GM18502 (cell line): ENCODE results near the gene FAM9A.

Experiments
- ATAC-seq: cut with Tn5 transposase; IDR thresholded peaks from one replicate; pipeline ENCODE4 v1.9.1; 2021; ENCODE audit warnings: mild to moderate bottlenecking; ENCODE audit not compliant: unreplicated experiment, poor library complexity

FAM9A gene

GRCh38 chrX:8801041-8801599 lies at the start of gene FAM9A:
Gene FAM9A (minus strand): TSS chrX:8801383. CDS start chrX:8800171, 1,212 bp downstream.
- no peak for ATAC-seq

DNA sequence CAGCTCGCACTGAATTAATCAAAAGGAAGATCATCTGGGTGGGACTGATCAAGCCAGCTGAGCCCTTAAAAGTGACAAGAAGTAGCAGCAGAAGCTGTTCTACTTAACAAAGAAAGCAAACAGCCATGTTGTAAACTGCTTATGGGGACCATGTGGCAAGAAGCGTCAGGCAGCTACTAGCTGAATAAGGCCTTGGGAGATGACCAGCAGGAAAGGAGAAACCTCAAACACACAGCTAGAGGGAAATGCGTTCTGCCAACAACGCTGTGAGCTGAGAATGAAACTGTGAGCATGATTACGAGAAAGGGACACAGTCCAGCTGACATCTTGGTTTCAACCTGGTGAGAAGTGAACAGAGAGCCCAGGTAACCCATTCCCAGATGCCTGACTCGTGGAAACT lies 49.3 kb upstream of the FAM9A start:
- ATAC-seq: no peak

- ATAC-seq: no peak
These were observed 48.8 kb upstream of the FAM9A start for GRCh38 chrX:8849945-8850344.

DNA sequence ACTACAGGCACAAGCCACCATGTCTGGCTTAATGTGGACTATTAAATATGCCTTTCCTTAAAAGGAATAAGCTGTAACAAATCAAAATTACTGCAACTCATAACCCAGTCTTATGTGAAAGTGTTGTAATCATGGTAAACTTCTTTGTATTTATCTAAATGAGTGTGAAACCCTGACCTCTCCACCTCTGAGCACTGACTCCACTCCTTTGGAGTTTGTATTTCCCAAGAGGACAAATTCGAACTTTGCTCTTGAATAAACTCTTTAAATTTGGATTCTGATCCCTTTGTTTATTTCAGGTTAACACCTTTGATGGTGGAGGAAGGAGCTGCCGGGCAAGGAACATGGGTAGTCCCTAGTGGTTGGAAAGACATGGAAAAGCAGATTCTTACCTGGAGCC lies 48.3 kb upstream of the FAM9A start:
- ATAC-seq: no peak

DNA sequence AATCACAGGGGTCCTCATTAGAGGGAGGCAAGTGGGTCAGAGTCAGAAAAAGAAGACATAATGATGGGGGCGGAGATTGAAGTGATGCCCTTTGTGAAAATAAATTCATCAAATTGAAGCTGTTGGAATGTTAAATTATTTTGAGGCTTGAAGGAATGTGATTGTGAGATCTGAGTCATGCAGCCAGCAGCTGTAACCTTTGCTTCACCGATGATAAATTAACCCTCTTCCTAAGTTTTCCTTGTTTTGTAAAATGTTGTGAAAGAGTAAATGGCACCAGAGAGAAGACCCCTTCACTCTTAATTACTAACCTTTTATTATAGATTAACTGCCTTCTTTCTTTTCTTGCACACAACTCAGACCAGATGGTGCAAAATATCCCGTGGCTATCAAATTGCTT lies 47.7 kb upstream of the FAM9A start:
- ATAC-seq: no peak

- ATAC-seq: no peak
These were observed 47.3 kb upstream of the FAM9A start for GRCh38 chrX:8848441-8848840.

DNA sequence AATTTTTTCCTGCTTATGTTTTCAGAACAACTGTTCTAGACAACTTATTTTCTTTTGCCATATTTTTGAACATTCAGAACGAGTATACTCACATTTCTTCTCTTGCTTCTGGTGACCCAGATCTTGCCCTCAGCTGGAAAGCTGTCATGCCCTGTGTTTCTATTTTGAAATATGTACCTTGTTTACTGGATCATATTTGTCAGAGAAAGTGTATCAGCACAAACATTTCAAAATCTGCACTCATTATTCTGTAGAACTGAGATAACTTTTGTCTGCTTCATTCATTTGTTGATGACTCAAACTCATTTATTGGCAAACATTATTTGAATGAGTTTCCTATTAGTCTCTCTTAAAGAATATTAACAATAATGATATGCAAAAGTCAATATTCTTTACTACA lies 46.2 kb upstream of the FAM9A start:
- no peak for ATAC-seq

DNA sequence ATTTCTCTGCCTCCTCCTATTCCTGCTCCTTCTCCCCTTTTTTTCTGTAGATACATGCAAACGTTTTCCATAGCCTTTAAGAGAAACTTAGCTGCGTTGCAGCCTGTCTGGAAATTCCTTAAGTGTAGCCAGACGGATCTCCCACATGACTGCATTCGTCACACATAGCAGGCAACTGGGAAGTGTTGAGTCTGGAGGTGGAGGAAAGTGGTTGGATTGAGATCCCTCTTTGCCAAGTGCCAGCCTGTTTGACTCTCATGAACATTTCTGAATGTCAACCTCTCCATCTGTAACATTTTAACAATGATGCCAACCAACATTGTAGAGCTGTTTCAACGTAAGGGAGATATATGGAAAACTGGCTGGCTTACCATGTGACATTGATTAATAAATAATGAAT lies 45.1 kb upstream of the FAM9A start:
- no peak for ATAC-seq

DNA sequence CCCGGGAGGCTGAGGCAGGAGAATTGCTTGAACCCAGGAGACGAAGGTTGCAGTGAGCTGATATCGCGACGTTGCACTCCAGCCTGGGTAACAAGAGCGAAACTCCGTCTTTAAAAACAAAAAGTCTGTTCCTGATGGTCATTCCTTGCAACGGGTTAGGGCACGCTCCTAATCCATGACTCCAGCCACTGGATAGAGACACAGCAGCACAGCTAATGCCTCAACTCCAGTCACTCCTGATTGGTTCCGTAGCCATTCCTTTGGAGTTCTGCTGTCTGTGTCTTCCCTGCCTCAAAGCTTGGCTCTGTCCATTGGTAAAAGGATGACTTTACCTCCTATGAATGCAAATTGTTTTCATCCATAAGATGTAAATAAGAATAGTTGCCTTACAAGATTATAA lies 44.3 kb upstream of the FAM9A start:
- no peak for ATAC-seq

- no peak for ATAC-seq
These were observed 43.9 kb upstream of the FAM9A start for GRCh38 chrX:8845060-8845459.

- ATAC-seq: no peak
These were observed 43.0 kb upstream of the FAM9A start for GRCh38 chrX:8844157-8844556.

DNA sequence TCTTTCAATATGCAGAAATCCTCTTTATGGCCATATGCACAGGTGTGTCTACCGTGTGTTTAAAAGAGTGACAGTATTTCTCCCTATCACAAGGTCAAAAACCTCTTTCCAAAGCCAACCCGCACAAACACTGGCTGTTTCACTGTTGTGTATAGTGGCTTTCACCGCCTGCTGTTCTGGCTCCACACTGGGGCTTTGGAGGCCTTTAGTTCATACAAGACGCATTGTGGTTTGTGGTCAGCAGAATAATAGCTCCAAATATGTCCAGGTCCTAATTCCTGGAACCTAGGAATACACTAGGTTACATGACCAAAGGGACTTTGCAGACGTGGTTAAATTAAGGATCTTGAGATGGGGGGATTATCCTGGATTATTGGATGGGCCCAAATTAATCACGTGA lies 40.7 kb upstream of the FAM9A start:
- ATAC-seq: no peak

- no peak for ATAC-seq
These were observed 33.2 kb upstream of the FAM9A start for GRCh38 chrX:8834392-8834791.

- ATAC-seq: no peak
These were observed 31.6 kb upstream of the FAM9A start for GRCh38 chrX:8832582-8833378.

DNA sequence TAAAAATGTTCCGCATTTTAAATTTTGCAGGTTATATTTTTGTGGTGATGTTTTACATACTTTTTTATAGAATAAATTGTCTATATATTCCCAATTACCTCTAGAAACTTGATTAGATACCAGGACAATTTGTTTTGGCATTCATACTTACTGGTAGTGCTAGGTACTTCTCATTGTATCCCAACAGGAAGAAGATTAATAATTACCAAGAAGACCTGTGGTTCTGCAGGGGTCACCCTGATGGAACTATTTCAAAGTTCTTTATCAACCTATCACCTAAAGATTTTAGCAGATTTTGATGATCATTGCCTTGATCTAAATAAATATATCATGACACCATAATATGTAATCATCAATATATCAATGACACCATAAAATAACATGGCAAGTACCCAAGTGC lies 22.5 kb upstream of the FAM9A start:
- ATAC-seq: no peak

GRCh38 chrX:8822002-8822401 lies 20.8 kb upstream of the FAM9A start:
- no peak for ATAC-seq

GRCh38 chrX:8820910-8821527 lies 19.8 kb upstream of the FAM9A start:
- ATAC-seq: no peak

- peak; percentile 82 for ATAC-seq
These were observed 14.4 kb upstream of the FAM9A start for GRCh38 chrX:8815460-8816065.

DNA sequence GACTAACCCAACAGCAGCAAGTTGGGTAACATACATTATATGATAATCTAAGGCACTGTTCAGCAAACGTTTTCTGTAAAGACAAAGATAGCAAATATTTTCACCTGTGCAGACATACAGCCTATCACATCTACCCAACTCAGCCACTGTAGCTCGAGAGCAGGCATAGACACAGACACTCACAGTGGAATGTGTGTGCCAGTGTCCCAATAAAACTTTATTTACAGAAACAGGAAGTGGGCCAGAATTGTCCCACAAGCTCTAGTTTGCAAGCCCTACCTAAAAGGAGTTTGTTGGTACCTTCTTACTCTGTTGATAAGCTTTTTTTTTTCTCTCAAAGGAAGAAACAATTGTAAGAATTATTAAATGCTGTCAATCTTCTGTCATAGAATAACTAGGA lies 11.9 kb upstream of the FAM9A start:
- no peak for ATAC-seq

GRCh38 chrX:8811611-8812010 lies 10.4 kb upstream of the FAM9A start:
- no peak for ATAC-seq

- ATAC-seq: no peak
These were observed 7.5 kb upstream of the FAM9A start for GRCh38 chrX:8808661-8809060.
